Testis (tissue), 3 donors: ENCODE results near the gene MAST4. TPM values are rescaled to one million over a fixed set of nuclear protein-coding genes. Genes with fewer than 3 reads are reported as not detected.

Experiments
- DNase-seq: peaks from one replicate; pipeline ENCODE4 v3.0.0-alpha.2; 2019
- H3K27ac ChIP-seq, 2 donors: fragments of 200-600 bp; sonication (generic); one replicate each; pipeline ENCODE4 v1.5.1; 2019
- H3K27me3 ChIP-seq: fragments of 200-600 bp; sonication (generic); one replicate; pipeline ENCODE4 v1.5.1; 2019
- H3K36me3 ChIP-seq: fragments of 200-600 bp; sonication (generic); one replicate; pipeline ENCODE4 v1.5.1; 2017; ENCODE audit warnings: low read depth; ENCODE audit errors: missing control alignments
- H3K4me1 ChIP-seq: fragments of 200-600 bp; sonication (generic); one replicate; pipeline ENCODE4 v1.5.1; 2019
- H3K4me3 ChIP-seq, 2 donors: fragments of 200-600 bp; sonication (generic); one replicate each; pipeline ENCODE4 v1.5.1; 2017 to 2019
- H3K9me3 ChIP-seq: fragments of 200-600 bp; sonication (generic); one replicate; pipeline ENCODE4 v1.5.1; 2017
- CTCF ChIP-seq, 3 experiments: fragments of 450-650 bp in 2 of 3; fragments of 200-600 bp in 1 of 3; sonication (generic) in 1 of 3; IDR thresholded peaks; one replicate each; pipeline ENCODE4 v1.5.1; 2016 to 2019; ENCODE audit warnings: antibody characterized with exemption in 3 of 3, mild to moderate bottlenecking in 2 of 3, moderate library complexity in 1 of 3
- POLR2A ChIP-seq: fragments of 450-650 bp; IDR thresholded peaks from one replicate; pipeline ENCODE4 v1.6.1; 2017; ENCODE audit warnings: antibody characterized with exemption, mild to moderate bottlenecking, moderate library complexity
- WGBS, 2 donors: methylation state at CpG; one replicate each; pipeline ENCODE4 v1.1.5; 2018; 5-methylcytosine and 5-hydroxymethylcytosine counted together
- intact Hi-C: fragments of 100-400 bp; cut with DNase I; formaldehyde crosslinking; loops from one replicate; pipeline ENCODE4 v1.15.1; 2023; ENCODE audit warnings: low total_unique reads
- polyA plus RNA-seq: library from polyadenylated mRNA; stranded (reverse); fragments of 350-450 nt; fragmentation: Illumina TruSeq; extraction: RNeasy Lipid Tissue Mini Kit (QIAGEN cat#74804); gene quantifications from one replicate; pipeline ENCODE4 v1.2.3, GENCODE V29; 2014; ENCODE audit warnings: low read depth, low replicate concordance; ENCODE audit not compliant: insufficient read depth
- total RNA-seq, 2 donors: library from RNA; depleted of rRNA; stranded (reverse); fragments of >200 nt; gene quantifications; one replicate each; pipeline ENCODE4 v1.2.3, GENCODE V29; 2016

MAST4 gene
- total and polyA plus RNA-seq, 3 donors from 2014 or later, result 27.2 to 56.4 (median 51.4) TPM

- Histone ChIP-seq H3K27ac (no peak overlapping the region), H3K27me3 (no peaks in the 10 kb centered on the region), H3K36me3 (no peaks in the 10 kb centered on the region), H3K9me3 (no peaks in the 10 kb centered on the region), H3K4me1 (no peaks in the 10 kb centered on the region), H3K4me3 (no peak overlapping the region)
- DNase-seq, result peak; percentile 45
- intact Hi-C loops, result no loop called here
- TF ChIP-seq POLR2A, result no peak
- peak; percentile 56 to 81 (median 69) for TF ChIP-seq CTCF (IDR thresholded peaks at IDR 0.05)
- WGBS, 2 donors, result 71 to 72% methylated on average over 5 of the region's 5 CpGs
Measured at GRCh38 chr5:67156976-67157583, 560.9 kb downstream of the MAST4 start.

- no peaks in the 10 kb centered on the region for H3K9me3 ChIP-seq
- H3K27me3 ChIP-seq, result no peaks in the 10 kb centered on the region
- no peak for DNase-seq
- WGBS, 2 donors, result 93 to 96% methylated on average over 3 of the region's 3 CpGs
- H3K36me3 ChIP-seq, result no peaks in the 10 kb centered on the region
- H3K4me1 ChIP-seq, result no peaks in the 10 kb centered on the region
- no peak overlapping the region for H3K27ac ChIP-seq
- intact Hi-C loops, result no loop called here
- H3K4me3 ChIP-seq, result no peak overlapping the region
- TF ChIP-seq POLR2A, result no peak
- TF ChIP-seq CTCF (IDR thresholded peaks at IDR 0.05), result no peak
Measured at GRCh38 chr5:67160272-67160671, 564.1 kb downstream of the MAST4 start.

- H3K4me1 ChIP-seq, result peaks cover 4% of the 10 kb centered on the region
- no peak for DNase-seq
- WGBS, 2 donors, result 63 to 64% methylated on average over 3 of the region's 3 CpGs
- intact Hi-C loops, result no loop called here
- no peaks in the 10 kb centered on the region for H3K9me3 ChIP-seq
- H3K27me3 ChIP-seq, result no peaks in the 10 kb centered on the region
- no peak for TF ChIP-seq POLR2A
- no peak overlapping the region for H3K4me3 ChIP-seq
- H3K27ac ChIP-seq, result no peak overlapping the region
- no peaks in the 10 kb centered on the region for H3K36me3 ChIP-seq
Measured at GRCh38 chr5:67160985-67161384, 564.8 kb downstream of the MAST4 start.

DNA sequence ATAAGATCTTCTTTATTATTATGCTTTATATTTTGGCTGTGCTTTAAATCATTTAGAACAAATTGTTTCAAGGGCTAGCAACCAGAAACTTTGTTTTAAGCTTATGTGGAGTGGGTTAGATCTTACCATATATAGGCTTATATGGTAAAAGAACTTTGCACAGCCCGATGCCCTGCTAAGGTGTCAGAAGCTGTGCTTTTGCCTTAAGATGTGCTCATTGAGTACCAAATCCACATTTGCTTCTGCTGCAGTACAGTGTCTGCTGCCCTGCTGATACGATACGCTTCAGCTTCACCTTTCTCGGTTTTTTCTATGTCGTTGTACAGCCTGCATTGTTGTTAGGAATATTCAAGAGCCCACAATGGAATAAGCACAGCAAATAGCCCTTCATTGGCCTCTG lies 565.6 kb downstream of the MAST4 start:
- no peak for DNase-seq
- H3K27ac ChIP-seq, result no peak overlapping the region
- intact Hi-C loops, result no loop called here
- H3K4me3 ChIP-seq, result no peak overlapping the region
- no peaks in the 10 kb centered on the region for H3K9me3 ChIP-seq
- no peak for TF ChIP-seq CTCF (IDR thresholded peaks at IDR 0.05)
- no peak for TF ChIP-seq POLR2A
- no peaks in the 10 kb centered on the region for H3K36me3 ChIP-seq
- H3K27me3 ChIP-seq, result no peaks in the 10 kb centered on the region
- WGBS, 2 donors, result 93 to 95% methylated on average over 5 of the region's 5 CpGs
- H3K4me1 ChIP-seq, result peaks cover 6% of the 10 kb centered on the region

DNA sequence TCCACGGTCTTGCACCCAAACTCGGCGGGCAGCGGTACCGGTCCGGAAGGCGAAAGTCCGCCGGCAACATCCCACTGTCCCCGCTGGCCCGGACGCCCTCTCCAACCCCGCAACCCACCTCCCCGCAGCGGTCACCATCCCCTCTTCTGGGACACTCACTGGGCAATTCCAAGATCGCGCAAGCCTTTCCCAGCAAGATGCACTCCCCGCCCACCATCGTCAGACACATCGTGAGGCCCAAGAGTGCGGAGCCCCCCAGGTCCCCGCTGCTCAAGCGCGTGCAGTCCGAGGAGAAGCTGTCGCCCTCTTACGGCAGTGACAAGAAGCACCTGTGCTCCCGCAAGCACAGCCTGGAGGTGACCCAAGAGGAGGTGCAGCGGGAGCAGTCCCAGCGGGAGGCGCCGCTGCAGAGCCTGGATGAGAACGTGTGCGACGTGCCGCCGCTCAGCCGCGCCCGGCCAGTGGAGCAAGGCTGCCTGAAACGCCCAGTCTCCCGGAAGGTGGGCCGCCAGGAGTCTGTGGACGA lies 567.1 kb downstream of the MAST4 start:
- Histone ChIP-seq H3K27me3 (no peaks in the 10 kb centered on the region), H3K4me3 (no peak overlapping the region), H3K27ac (no peak overlapping the region), H3K36me3 (no peaks in the 10 kb centered on the region), H3K9me3 (no peaks in the 10 kb centered on the region), H3K4me1 (peaks cover 8% of the 10 kb centered on the region)
- intact Hi-C loops, result no loop called here
- TF ChIP-seq CTCF (IDR thresholded peaks at IDR 0.05) (no peak), POLR2A (no peak)
- 44 to 79% methylated on average over 19 to 44 of the region's 44 CpGs for WGBS, 2 donors
- DNase-seq, result no peak
